Fibroblast of skin of scalp (primary cell): ENCODE measurements around the gene OCIAD2.
A peak's percentile ranks its signal among the peaks of the same experiment; 100 is the strongest.
"Not testable (repeated sequence)": the region's sequence is repeated elsewhere in the genome, so short reads cannot be mapped to it uniquely, and the experiment has no call there.

Experiments
- DNase-seq: peaks from one replicate; pipeline ENCODE4 v3.0.0-alpha.2; 2013

The OCIAD2 gene

DNA sequence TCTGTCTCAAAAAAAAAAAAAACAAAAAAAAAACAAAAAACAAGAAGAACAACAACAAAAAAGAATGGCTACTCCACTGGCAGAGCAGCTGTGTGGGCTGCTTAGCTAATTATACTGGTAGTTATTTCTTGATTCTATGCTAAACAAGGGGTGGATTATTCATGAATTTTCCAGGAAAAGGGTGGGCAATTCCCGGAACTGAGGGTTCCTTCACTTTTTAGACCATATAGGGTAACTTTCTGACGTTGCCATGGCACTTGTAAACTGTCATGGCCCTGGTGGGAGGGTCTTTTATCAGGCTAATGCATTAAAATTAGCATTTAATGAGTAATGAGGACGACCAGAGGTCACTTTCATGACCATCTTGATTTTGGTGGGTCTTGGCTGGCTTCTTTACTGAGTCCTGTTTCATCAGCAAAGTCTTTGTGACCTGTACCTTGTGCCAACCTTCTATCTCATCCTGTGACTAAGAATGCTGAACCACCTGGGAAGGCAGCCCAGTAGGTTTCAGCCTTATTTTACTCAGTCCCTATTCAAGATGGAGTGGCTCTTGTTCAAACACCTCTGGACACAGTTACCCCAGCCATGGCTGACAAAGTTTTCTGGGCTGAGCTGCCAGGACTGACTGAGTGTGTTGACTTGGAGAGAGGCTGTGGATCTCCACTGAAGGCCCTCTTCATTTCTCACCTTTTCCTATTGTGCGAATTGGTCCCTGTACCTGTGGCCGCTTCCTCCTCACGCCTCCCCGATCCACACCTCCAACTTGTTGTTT is 1.3 kb upstream of the OCIAD2 start:
- no peak for DNase-seq

DNA sequence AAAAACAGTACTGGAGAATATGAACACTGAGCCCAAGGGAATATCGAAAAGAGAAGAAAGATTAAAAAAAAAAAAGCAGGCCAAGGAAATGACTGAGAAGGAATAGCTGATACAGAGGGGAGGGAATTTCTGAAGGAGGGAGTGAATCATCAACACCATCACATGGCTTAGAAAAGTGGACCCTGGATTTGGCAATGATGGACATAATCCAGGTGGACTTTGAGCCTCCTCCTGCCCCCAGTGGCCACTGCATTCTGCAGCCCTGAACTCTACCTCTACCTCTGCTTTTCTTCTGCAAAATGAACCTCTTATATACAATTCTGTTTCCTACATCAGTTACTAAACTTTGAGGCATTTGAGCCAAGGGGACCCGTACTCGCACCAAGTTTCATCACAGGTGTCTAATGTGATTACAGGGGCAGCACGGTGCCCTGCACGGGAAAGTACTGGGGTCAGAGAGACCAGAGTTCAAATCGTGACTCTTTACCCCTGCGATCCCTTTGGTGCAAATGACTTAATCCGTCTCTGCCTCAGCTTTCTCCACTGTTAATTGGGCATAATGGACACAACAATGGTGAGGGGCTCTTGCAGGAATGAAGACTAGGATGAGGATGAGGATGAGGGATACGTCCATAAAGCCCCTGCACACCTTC is 1.1 kb downstream of the OCIAD2 start:
- DNase-seq, result peak; percentile 30

DNA sequence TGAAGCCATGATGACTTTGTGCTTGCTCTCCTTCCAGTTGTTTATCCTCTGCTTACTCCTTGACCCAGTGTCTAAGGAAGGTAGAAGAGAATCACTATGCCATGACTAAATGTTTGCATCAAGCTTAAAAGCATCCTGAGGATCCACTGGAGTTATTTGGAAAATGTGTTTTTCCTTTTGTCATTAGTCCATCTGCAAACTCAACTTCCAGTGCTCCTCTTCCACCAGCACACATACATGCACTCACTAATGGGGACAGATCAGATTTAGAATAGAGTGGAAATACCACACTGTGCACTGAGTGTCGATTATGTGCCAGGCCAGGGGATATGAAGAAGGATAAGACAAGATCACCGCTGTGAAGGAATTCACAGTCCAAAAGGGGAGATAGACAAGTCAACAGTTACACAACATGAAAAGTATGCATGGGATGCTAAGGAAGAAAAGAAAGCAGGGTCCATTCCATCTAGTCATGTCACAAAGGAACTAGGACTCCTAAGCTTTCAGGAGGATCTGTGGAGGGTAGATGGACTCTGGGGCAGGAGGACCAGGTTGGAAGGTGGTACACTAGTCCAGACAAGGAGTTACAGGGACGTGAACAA is 1.9 kb downstream of the OCIAD2 start:
- DNase-seq, result peak; percentile 70

DNA sequence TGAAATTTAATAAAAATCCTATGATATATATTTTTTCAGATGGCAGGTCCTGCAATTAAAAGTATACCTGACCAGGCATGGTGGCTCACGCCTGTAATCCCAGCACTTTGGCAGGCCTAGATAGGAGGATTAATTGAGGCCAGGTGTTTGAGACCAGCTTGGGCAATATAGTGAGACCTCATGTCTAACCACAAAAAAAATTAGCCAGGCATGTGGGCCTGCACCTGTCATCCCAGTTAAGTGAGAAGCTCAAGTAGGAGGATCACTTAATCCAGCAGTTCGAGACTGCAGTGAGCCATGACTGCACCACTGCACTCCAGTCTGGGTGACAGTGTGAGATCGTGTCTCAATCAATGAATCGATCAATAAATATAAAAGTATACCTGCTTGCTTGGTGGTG is 2.5 kb downstream of the OCIAD2 start:
- DNase-seq, result no peak

DNA sequence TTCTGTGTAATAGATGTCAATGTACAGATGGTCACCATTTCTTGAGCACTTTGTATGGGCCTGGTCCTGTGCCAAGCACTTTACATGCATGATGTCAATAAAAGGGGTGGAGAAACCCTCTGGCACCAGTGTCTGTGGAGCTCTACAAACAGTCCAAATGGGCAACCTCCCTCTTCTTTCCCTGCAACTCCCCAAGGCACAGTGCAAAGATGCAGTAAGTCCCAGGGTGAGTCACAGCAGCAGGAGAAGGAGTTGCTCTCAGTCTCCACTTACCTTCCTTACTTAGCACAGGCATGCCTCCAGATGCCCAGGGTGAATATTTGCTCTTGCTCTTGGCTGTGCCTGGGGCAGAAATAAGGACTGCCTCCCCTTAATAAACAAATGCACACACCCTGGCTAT is 4.3 kb downstream of the OCIAD2 start:
- DNase-seq, result peak; percentile 22

DNA sequence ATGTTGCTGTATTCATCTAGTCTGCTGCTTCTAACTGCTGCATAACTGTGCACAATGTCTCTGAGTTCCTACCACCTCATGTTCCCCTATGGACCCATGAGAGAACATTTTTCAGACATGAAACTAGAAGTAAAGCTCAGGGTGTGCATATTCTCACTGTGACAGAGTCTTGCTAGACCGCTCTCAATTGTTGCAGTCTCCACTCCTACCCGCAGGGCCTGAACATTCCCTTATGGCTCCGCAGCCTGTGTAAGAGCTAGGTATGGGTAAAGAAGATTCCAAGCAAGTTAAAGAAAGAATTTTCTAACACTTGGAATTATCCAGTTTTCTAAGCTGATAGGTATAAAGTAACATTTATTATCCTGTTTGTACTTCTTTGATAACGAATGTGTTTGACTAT is 5.4 kb downstream of the OCIAD2 start:
- DNase-seq, result no peak

DNA sequence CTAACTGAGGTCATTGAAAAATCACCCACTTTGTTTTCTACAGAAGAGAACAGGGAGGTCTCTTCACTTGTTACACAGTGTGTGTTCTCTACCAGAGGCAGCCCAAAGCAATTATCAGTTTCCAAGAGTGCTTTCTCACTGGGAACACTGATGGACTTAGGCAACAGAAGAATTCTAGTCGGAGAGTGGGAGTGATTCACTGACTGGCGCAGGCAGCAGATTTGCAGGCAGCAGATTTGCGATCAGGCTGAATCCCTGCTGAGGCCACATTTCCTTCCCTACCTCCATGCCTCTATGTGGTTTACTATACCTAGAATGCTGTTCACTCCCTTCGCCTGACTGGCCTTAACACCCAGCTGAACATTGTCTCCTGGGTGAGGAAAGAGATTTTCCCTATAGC is 6.6 kb downstream of the OCIAD2 start:
- DNase-seq, result peak; percentile 37

DNA sequence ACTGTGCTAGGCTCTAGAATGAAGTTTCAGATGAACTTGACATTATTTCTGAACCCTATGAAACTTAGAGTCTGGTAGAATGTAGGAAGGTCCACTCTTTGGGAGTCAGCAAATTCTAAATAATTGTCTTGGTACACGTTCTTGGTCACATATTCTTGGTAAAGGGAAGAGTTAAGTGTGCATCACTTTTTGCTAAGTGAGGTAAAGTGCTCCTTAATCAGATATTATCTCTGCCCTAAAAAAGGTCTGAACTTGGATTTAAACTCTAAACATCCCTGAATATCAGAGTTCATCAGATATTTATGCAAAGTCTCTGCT is 7.2 kb downstream of the OCIAD2 start:
- no peak for DNase-seq

DNA sequence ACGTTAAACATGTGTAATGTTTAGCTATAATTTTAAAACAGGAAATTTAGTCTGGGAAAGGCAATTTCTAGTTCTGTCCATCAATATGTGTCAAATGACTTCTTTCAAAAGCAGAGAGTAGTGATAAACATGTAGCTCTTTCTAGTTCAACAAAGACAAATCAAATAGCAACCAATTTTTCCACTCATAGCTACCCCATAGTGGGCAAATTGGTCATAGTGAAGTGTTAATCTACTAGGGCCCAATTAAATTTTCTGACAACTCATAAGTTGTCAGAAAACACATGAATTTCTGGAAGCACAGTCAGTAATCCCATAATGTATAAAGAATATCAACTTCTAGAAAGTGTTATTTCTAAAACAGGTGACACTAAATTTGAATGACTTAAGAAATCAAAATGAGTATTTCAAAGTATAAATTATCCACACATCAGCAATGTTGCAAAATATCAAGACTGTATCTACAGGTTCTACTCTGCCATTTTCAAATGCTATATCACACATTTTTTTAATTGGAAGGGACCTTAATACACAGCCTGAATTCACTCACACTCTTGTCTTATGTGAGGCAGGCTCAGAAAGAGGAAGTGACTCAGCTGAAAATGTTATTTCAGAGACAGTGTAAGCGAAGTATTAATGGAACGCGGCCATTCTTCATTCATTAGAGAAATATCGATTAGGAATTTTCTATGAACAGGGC is 7.7 kb downstream of the OCIAD2 start:
- peak; percentile 22 for DNase-seq

DNA sequence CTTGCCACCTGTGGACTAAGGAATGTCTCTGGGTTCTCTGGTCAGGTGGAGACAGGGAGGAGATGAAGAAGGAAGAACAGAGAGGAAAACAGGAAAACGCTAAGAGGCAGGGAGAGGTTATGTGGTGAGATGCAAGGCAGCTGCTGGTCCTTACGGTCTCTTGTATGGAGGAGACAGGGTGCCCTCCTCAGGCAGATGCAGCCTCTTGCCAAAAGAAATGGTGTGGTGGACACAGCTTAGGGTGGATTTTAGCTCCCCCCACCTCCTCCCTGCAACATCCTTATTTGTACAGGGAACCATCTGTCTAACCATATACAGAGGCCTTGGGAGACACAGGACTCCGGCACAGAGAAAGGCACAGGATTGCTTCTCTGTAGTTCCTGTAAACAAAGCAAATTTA is 9.7 kb downstream of the OCIAD2 start:
- no peak for DNase-seq

DNA sequence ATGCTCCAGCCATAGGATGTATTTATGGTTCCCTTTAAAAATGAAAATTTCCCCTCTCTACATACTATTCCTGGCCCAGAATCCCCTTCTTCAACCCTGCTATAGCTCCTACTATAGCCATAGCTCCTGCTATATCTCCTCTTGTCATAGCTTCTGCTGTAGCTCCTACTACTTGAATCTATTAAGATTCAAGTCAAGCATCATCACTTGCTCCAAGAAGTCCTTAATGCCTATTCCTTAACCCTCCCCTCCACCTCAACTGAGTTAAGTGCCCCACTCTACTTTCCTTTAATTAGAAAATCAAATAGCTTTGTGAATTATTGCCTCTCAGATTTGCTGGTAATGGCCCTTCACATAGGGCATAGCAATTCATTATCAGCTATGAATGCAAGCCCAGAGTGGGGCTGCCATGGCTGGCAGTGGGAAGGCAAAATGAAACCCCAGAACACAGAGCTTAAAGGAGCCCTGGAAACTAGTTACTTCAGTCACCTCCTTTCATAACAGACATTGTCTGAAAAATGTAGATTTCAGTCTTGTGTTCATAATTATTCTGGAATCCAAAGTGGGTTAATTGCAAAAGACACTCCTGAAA is 15.4 kb downstream of the OCIAD2 start:
- DNase-seq, result no peak

DNA sequence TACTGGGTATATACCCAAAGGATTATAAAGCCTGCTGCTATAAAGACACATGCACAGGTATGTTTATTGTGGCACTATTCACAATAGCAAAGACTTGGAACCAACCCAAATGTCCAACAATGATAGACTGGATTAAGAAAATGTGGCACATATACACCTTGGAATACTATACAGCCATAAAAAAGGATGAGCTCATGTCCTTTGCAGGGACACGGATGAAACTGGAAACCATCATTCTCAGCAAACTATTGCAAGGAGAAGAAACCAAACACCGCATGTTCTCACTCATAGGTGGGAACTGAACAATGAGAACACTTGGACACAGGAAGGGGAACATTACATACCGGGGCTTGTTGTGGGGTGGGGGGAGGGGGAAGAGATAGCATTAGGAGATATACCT is 16.8 kb downstream of the OCIAD2 start:
- DNase-seq, result not testable (repeated sequence)

DNA sequence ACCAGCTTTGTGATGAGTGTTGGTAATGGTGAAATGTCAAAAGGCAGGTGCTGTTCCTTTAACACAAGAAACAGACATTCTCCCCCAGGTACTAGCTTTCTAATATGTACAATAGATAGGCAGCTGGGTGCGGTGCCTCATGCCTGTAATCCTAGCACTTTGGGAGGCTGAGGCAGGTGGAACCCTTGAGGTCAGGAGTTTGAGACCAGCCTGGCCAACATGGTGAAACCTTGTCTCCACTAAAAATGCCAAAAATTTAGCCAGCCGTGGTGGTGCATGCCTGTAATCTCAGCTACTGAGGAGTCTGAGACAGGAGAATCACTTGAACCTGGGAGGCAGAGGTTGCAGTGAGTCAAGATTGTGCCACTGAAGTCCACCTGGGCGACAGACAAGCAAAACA is 24.9 kb downstream of the OCIAD2 start:
- DNase-seq, result not testable (repeated sequence)

DNA sequence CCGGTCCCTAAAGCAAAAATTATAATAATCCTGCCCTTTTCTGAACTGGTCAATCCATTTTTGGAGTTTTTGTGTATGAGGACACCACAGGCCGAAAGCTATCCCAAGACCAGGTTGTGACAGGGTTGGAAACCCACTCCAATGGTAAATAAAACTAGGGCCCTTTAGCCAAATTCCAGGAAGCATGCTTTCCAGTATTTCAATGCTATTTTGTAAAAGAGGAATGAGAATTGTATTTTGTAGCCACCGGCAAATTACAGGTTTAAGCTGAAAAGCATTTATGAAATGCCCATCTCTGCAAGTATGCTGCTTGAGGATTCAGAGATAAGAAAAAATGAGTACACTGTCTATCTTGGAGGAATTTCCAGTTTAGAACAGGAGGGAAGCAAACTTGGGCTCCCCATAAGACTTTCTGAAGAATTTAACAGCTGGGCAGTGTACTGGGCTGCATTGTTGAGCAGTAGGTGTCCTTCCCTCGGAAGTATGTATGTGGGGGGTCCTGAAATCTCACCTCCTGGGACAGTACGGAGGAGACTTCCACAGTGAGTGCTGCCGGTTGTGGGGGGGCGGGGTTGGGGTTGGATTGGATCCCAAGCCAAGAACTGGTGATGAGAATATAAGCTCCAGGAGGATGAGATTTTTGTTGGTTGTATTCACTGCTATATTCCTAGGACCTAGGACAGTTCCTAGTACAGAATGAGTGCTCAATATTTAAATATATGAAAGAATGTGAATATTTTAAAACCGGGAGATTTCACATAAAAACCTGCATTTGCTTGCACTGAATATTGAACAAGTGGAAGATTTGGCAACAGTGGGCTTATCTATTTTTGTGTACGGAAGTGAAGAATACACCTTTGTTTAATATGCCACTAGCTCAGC is 26.8 kb downstream of the OCIAD2 start:
- DNase-seq, result no peak

DNA sequence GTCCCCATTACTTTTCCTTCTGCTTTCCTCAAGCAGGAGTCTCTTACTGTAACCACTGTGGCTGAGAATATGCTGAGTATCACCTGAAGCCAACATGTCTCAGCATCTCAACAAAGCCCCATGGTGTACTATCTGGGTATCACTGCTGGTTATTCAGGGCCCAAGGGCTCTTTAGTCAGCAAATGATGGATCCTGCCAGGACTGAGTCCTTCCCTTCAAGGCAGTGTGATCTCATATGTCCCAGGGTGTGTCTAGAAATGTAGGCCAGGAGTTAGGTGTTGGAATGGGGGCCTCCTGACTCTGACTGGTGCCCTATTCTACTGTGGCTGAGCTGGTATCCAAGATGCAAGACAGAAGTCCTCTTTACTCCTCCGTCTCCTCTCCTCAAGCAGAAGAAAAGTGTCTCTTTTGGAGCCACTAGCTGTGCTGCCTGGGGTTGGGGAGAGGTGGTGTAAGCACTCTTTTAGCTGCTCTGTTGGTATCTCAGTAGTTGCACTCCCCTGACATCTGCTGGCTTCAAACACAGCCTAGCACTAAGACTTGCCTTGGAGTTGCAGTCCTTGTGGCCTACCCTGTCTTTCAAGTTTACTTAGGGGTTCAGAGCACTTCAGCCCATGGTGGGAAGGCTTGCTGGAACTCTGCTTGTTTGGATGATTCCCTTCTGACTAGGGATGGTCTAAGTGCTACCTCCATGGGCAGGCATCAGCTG is 28.6 kb downstream of the OCIAD2 start:
- no peak for DNase-seq

DNA sequence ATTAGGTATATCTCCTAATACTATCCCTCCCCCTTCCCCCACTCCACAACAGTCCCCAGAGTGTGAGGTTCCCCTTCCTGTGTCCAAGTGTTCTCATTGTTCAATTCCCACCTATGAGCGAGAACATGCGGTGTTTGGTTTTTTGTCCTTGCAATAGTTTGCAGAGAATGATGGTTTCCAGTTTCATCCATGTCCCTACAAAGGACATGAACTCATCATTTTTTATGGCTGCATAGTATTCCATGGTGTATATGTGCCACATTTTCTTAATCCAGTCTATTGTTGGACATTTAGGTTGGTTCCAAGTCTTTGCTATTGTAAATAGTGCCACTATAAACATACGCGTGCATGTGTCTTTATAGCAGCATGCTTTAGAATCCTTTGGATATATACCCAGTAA is 41.9 kb downstream of the OCIAD2 start:
- not testable (repeated sequence) for DNase-seq

DNA sequence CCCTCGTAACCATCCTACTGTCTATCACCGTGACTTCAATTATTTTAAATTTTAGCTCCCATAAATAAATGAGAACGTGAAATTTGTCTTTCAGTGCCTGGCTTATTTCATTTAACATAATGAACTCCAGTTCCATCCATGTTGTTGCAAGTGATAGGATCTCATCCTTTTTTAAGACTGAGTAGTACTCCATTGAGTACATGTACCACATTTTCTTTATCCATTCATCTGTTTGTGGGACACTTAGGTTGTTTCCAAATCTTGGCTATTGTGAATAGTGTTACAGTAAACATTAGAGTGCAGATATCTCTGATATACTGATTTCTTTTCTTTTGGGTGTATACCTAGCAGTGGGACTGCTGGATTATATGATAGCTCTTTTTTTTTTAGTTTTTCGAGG is 42.8 kb downstream of the OCIAD2 start:
- DNase-seq, result no peak

DNA sequence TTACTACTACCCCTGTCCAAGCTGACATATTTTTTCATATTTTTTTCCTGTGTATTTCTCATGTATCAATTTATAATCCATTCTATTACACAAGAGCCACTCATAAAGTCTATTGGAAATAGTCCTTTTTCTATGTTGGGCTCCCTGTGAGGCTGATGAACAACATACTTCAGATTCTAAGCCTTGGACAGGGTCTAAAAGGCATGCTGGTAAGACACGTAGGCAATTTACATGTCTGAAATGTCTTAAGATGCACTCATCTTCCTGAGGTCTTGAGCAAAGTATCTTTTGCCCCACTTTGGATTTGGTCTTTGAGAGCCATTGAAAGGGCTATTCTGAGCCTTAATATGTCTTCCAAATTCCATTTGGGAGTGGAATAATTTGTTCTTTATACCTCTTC is 43.9 kb downstream of the OCIAD2 start:
- DNase-seq, result peak; percentile 25

DNA sequence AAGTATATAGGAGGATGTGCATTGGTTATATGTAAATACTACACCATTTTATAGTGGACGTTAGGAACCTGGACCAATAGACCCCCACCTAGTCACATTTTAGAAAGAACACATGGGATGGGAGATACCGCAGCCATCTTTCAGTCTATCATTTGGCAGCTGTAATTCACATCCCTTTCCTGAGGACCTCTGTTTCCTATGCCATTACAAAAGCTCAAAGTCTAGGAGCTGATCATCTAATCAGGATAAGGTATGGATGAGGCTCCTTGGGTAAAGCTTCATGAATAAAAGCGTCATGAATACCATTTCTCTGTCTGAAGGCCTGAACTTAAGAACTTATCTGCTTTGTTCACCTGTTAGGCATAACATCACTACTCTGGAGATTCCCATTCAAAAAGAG is 44.5 kb downstream of the OCIAD2 start:
- DNase-seq, result no peak

DNA sequence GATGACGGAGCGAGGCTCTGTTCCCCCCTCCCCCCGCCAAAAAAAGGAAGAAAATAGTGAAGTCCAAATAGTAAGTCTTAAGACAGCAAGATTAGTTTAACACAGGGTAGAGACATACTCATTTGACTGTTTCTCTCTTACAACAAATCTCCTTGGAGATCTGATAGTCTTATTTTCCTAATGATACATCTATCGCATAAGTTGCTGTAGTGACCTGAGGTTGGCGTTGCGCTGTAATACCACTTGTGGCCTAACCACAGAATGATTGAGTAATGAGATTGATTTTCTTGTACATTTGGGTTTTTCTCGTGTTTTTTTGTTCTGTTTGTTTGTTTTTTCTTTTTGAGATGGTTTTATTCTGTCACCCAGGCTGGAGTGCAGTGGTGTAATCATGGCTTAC is 48.4 kb downstream of the OCIAD2 start:
- no peak for DNase-seq

DNA sequence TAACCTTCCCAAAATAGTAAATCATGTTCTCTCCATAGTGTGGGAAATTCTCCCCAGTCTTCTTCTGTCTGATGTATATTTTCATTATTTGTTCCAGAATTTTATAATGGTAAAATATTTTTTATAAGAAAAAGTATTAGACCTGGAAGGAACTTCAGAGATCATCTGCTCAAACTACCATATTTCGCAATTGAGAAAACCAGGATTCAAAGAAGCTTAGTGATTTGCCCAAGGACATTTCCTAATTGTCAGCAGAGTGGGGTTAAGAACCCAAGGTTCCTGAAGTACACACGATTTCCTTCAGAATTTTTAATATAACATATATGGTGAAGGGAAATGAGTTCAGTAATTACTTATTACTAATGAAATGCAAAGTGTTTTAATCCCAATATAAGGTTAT is 51.6 kb downstream of the OCIAD2 start:
- DNase-seq, result no peak

DNA sequence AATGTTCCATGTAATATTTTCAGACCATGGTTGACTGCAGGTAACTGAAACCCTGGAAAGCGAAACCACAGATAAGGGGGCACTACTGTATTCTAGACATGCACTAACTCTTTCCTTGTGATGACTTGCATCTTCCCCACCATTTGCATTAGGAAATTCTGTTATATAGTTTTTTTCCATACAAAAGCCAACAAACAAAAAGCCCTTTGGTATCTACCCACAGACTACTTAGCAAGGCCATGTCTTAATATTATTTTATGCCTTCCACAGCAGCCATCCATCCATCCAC is 52.2 kb downstream of the OCIAD2 start:
- DNase-seq, result no peak
